ENCODE data around the gene DNMBP.
"Not testable (repeated sequence)": the region's sequence is repeated elsewhere in the genome, so short reads cannot be mapped to it uniquely, and the experiment has no call there.

DNMBP gene

DNA sequence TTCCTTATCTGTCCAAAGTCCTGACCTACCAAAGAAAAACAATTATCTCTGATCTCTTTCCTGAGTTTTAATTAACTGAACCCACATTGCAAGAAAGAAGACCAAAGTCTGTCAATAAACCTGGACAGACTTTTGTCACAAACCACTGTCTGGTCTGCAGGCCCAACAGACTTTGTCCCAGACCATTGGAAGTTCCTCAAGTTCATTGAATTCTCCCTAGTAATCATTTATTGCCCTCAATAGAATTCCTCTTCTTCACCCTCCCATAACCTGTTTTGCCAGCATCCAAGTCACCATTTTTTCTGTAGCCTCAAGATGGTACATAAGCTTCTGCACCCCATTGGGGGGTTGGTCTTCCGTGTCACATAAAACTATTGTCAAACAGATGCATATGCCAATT, 3.9 kb upstream of the DNMBP start:
- no peak for DNase-seq

DNA sequence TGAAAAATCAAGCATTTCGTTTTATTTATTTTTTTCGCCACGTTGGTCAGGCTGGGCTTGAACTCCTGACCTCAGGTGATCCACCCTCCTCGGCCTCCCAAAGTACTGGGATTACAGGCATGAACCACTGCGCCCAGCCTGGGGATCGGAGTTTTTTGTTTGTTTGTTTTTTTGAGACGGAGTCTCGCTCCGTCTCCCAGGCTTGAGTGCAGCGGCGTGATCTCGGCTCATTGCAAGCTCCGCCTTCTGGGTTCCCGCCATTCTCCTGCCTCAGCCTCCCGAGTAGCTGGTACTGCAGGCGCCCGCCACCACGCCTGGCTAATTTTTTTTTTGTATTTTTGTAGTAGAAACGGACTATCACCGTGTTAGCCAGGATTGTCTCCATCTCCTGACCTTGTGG, 2.2 kb upstream of the DNMBP start:
- DNase-seq, result not testable (repeated sequence)

DNA sequence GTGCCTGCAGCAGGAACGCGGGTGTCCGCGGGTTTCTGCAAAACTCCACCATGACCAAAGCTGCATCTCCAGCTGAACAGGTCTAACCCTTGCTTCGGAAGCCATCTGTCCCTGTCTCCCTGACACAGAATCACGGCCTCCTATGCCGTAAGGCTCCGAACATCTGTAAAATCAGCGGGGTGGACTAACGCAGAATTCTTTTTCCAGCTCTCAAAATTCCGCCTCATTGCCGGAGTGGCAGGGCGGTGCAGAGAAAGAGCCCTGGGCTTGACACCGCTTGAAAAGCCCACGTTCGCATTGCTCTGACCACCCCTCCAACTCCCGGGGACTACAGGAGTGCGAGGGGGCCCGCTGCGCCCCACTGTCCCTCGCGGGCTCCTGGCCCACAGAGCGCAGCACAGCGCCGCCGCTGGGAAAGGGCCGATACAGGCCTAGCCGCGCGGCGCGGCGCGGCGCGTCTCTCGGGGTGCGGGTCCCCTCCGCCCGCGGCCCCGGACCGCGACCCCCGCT, 409 bp downstream of the DNMBP start:
- DNase-seq, result no peak

DNA sequence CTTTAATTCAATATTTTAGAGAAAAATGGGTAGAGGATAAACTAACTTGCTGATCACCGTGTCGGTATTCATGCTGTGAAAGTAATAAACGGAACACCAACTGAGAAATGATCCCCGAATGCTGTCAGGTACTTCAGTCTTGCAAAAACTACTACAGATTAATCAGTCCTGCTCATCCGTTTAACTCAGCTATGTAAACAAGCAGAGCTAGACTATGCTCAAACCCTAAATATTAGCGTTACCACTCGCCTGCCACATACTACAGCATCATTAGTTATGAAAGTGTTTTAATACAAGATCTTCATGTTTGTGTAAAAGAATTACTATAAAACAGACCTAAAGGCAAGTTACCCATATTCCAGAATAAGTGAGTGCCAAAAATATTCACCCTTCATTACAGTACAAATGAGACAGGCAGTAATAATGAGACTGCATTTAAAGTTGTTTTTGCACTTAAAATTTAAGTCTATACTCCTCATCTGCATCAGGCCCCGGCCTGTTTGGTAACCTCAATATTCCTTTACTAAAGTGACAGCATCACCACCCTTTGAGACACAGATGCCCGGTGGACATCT, 952 bp downstream of the DNMBP start:
- DNase-seq, result no peak

DNA sequence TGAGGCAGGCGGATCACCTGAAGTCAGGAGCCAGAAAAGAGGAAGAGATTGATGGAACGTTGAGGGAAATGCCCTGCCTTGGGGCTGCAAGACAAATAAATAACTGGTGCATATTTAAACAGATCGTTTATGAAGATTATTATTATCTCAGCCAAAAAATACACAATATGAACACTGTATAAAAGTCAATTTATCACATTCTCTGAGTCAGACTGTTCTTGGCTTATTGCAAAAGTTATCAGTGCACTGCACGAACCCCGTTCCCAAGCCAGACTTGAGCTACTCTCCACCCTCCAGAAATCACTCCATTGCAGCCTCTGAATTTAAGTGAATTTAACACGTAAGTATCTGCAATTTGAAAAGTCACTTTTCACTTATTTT, 1.6 kb downstream of the DNMBP start:
- DNase-seq, result no peak

DNA sequence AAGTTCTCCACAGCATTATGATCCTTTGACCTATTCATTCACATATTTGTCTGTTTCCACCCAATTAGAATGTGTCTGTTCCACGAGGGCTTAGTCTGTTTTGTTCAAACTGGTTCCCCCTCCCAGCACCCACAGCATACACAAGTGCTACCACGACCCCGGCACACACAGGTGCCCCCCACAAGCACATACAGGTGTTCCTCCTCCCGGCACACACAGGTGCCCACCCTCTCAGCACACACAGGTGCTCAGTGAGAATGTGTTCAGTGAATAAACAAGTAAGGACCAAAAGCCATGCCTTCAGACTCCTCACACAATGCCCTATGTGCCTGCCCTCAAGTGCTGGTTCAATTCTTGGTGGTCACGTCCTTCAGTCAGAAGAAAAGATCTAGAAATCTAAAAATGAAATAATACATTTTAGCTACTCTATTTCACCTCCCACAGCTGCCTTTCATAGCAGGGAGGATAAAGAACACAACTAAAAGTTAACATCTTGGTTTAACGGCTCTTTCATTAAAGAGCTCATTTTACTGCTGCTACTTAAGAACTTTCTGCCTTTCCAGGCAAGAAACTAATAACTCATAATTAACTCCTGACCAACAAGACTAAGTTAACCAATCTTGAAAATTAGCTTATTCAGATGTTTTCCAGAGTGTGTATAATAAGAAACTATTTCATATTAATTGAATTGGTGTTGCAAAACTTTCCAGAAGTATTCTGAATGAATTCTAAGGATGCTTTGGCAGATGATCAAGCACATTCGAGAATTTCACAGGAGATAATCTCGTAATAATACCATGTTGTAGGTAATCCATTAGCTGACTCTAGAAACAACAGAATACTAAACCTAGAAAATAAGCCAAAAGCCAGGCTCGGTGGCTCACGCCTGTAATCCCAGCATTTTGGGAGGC, 2.3 kb downstream of the DNMBP start:
- no peak for DNase-seq

DNA sequence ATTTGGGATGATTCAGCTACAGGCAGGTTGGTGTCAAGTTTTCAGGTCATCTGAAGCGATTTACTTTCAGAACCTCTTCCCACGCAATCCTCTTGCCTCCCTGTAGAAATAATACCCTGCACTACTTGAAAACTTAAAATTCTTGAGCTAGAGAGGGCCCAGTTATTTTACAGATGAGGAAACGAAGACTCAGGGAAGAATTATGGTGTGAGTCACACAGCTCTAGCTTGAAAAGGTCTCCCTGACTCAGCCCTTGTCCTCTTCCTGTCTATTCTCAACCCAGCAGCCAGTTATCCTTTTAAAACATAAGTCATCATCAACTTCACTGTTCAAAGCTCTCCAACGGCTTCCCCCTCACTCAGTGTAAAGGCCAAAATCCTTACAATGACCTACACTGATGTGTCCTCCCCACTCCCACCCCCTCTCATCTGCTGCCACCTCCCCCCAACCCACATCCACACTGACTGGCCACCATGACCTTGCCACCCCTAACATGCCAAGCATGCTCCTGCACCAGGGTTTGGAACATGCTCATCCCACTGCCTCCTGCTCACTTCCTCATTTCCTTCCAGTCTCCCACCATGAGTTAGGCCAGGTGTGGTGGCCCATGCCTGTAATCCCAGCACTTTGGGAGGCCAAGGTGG, 3.4 kb downstream of the DNMBP start:
- no peak for DNase-seq

DNA sequence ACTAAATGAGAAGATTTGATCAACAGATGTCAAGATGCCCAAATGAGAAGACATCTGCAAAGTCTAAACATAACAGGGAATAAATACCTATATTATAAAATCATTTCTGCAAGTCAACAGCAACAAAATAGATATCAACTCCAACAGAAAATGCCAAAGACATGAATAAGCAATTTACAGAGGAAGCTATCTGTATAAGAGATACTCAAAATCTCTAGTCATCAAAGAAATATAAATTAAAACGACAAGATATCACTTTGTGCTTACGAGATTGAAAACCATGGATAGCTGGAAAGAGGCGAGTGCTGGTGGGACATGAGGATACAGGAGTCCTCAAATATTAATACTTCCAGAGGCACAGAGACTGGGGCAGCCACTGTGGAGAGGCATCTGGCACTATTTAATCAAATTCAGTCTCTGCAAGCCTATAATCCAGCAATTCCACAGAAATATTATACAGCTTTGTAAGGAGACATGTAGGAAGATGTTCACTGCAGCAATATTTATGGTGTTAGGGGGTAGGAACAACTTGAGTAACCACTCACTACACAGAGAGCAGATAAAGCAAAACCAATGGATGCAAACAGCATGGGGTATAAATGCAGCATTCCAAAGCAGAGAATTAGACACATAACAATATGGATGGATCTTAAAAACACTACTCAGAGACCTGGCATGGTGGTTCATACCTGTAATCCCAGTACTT, 4.8 kb downstream of the DNMBP start:
- no peak for DNase-seq

DNA sequence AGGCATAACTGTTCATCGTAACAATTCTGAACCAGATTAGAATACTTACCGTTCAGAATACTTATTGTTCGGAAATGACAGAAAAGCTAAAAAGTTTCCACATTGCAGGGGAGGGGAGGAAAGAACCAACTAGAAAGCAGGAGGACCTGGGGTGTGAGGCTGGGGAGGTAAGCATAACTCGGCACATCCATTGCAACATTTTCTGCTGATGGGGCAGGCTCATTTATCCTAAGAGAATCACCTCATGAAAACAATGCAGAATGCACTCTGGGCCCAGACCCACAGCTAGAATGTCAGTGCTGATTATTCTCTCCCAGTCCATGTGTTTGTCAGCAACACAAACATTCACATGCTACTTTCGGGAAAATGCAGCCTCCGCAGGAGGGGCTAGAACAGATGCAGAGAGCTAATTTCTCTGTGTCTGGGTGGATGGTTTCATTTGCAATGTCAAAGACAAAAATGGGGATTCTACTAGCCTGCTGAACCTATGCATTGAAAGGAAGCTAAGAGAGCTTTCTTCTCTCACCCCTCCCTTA, 9.6 kb downstream of the DNMBP start:
- no peak for DNase-seq

DNA sequence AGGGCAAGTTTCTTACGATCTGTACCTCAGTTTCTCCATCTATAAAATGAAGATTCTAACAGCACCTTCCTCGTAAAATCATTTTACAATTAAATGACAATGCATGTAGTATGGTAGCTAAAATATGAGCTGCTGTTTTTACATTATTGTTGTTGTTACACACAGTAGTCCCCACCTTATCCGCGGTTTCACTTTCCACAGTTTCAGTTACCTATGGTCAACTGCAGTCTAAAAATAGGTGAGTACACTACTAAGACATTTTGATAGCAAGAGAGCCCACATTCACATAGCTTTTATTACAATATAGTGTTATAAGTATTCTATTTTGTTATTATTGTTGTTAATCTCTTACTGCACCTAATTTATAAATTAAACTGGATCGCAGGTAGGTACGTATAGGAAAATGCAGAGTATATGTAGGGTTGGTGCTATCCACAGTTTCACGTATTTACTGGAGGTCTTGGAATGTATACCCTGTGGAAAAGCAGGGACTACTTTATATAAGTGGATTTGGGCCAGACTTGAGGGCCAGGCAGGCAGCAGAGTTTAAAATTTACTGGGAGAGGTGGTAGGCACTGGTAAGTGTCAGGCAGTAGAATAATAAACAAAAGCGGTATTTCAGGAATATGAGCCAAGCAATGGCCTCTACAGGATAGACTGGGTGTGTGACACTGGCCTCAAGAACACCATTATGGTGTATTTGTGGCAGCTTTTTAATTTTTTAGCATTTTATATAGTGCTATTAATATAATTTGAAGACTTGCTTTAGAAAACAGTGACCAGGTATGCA, 10.2 kb downstream of the DNMBP start:
- DNase-seq, result no peak

DNA sequence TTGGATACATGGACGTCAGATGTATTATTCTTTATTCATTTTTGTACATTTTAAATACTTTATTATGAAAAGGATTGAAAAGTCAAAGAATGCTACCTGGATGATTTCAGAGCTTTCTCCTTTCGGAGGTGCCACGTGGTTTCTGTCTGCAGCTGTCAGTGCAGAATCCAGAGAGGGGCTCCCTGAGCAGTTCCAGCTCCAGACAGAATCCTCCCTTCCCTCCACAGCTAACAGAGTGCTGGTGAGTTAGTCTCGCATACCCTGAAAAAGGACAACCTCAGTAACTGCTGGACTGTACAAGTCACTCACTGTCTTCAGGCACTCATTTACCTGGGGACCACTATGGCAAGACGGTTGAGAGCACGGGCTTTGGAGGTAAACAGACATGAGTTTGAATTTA, 10.9 kb downstream of the DNMBP start:
- no peak for DNase-seq

DNA sequence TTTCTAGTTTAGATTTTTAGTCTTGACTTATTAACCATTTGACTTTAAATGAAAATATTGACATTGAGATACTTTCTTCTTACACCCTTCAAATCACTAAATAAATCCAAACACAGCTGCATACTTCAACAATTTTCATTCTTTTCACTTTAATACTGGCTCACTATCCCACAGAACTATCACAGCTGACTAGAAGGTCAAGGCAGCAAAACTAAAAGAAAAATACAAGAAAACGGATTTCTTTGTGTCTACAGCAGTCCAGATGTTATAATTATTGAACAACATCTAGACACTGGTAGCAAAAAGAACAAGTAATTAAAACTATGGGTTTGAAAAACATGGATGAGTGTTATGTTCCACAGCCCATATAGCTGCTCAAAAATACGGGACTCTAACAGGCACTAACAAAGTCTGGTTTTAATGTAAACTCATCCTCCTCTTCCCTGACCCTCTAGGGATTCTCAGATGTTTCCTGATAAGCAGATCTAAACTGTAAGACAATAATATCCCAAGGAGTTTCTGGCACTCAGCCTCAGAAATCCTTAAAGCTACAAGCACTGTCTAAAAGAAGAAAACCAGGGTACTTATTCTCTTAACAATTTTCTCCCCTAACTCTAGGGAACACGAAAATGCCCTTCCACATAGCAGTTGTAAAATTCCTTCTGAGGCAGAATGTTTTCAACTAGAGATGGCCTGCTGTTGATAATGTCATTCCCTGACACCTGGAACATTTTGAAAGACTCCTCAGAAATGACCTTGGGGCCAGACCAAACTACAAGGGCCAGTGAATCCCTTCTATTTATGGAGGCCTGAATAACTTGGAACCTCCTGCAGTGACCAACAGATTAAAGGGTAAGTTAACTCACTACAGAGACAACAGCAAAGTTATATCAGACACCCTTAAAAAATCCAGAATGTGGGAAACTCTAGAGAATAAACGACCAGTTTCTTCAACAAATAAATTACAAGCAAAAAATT, 12.8 kb downstream of the DNMBP start:
- DNase-seq, result no peak

DNA sequence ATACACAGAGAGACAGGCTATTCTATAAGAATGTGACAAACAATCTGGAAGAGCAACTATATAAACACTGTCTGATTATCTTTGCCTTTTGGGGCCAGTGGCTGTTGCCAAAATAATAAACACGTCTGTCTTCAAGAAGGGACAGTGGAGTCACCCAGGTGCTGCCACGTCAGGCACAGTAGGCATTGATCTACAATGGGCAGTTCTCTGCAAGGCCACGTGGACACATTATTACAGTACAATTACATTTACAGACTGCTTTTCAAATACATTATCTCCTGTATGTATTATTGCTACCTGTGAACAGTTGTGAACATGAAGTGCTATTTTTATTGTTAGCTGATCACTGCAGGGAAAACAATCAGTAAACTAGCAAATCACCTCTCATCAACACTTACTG, 14.0 kb downstream of the DNMBP start:
- no peak for DNase-seq

DNA sequence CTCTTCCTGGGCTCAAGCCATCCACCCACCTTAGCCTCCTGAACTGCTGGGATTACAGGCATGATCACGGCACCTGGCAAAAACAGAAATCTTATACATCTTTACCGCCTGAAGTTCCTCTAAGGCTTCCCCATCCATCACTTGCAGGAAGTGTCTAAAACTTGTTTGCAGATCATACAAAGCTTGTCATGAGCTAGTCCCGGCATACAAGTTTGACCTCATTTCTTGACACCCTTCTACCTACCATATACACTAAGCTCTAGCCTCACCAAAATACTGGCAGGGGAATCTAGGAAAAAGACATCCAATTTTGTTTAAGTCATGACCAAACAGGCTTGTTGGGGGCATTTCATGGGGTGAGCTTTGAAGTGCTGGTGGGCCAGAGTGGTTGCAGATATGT, 14.5 kb downstream of the DNMBP start:
- no peak for DNase-seq

DNA sequence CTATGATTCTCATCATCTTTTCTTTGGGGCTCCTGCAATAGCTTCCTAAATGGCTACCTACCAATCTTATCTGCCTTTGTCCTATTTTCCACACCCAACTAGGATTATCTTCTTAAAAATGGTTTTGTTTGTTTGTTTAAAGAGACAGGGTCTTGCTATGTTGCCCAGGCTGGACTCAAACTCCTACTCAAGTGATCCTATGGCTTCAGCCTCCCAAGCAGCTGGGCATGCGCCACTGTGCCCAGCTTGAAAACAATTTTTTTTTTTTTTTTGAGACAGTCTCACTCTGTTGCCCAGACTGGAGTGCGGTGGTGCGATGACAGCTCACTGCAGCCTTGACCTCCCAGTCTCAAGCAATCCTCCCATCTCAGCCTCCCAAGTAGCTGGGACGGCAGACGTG, 14.9 kb downstream of the DNMBP start:
- DNase-seq, result no peak

DNA sequence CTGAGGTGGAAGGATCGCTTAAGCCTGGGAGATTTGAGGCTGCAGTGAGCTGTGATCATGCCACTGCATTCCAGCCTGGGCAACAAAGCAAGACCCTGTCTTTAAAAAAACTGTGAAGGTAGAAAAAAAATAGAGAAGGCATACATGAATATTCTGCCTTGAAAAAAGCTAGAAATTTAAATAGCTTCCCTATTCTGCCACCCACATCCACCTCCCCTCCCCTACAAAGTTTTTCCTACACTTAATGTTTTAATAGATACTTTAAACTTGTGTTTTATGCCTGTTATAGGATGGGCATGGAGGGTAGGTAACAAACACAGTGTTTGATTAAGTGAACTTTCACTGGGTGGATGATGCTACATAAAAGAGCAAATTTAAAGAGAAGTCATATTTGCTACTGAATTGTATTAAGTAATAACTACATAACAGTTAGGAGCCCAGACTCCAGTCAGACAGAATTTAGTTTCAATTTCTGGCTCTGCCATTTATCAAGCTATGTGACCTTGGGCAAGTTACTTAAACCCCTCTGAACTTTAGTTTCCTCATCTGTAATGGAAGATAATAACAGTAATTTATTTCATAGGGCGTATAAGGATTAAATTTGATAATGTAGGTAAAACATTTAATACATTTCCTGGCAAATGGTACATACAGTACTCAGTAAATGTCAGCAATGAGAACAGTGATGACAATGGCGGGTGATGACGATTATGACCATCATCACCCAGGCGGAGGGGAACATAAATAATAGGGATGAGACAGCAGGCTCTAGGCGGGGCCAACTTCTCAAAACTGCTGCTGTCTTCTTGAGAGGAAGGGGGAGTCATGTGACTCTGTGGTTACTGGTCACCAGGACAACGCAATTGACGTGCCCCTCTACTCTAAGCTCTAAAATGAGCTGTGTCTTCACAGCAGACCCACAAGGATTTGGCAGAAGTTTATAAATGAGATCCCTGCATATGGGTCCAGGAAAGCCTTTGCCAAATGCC, 15.8 kb downstream of the DNMBP start:
- DNase-seq, result peak; percentile 59

DNA sequence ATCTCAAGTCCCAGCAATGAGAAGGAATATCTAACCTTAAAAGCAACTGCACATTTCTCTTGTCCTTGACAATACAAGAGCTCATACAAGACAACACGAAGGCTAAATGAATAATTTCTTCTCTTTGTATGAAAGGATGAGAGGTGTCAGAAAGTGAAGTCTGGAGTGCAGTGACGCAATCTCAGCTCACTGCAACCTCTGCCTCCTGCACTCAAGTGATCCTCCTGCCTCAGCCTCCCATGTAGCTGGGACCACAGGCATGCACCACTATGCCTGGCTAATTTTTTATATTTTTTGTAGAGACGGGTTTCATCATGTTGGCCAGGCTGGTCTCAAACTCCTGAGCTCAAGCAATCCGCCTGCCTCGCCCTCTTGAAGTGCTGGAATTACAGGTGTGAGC, 24.1 kb downstream of the DNMBP start:
- DNase-seq, result not testable (repeated sequence)

DNA sequence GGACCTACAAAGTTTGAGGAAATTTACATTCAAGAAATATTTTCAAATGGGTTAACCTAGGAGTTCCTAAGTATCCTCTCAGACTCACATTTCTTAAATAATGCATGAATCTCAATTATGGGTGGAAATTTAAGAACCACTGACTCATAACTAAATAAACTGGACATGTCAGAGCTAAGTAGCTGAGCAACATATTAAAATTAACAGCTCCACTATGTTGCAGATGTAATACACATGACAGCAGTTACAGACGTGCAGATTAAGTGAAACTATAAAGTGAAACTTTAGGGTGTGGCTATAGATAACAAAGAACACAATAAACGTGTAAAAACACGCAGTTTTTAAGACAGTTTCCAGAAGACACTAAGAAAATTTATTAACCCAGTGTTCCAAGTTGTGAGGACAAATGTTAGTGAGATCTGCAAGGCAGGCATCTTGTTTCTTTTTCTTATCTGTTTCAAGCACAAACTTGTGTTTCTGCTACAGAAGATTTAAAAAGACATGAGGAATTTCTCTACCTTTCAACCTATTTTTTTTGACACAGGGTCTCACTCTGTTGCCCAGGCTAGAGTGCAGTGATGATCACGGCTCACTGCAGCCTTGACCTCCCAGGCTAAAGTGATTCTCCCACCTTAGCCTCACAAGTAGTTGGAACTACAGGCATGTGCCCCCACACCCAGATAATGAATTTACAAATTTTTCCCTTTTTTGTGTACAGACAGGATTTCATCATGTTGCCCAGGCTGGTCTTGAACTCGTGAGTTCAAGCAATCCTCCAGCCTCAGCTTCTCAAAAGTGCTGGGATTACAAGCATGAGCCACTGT, 25.3 kb downstream of the DNMBP start:
- DNase-seq, result no peak
